Peyer's patch (tissue), 4 donors: ENCODE results near the gene S100A7. TPM values are rescaled to one million over a fixed set of nuclear protein-coding genes. Genes with fewer than 3 reads are reported as not detected.

Experiments
- DNase-seq, 3 donors: peaks; one replicate each; pipeline ENCODE4 v3.0.0-alpha.2; 2017 to 2019
- H3K27ac ChIP-seq, 4 donors: fragments of 200-600 bp; sonication (generic); one replicate each; pipeline ENCODE4 v1.5.1; 2016 to 2019
- H3K27me3 ChIP-seq, 2 donors: fragments of 200-600 bp; sonication (generic); one replicate each; pipeline ENCODE4 v1.5.1; 2019
- H3K36me3 ChIP-seq, 3 donors: fragments of 200-600 bp; sonication (generic); one replicate each; pipeline ENCODE4 v1.5.1; 2016 to 2019
- H3K4me1 ChIP-seq, 4 donors: fragments of 200-600 bp; sonication (generic); one replicate each; pipeline ENCODE4 v1.5.1; 2016 to 2019
- H3K4me3 ChIP-seq, 4 donors: fragments of 200-600 bp; sonication (generic); 1 replicate in 3 of 4; 2 replicates in 1 of 4; pipeline ENCODE4 v1.5.1; 2016 to 2019; ENCODE audit warnings: mild to moderate bottlenecking in 1 of 4
- H3K9me3 ChIP-seq, 4 donors: fragments of 200-600 bp; sonication (generic); one replicate each; pipeline ENCODE4 v1.5.1; 2016 to 2019; ENCODE audit warnings: mild to moderate bottlenecking in 1 of 4
- CTCF ChIP-seq, 6 experiments: fragments of 450-650 bp in 4 of 6; fragments of 200-600 bp in 2 of 6; sonication (generic) in 1 of 6; IDR thresholded peaks; one replicate each; pipeline ENCODE4 v1.5.1; 2017 to 2019; ENCODE audit warnings: antibody characterized with exemption in 6 of 6, mild to moderate bottlenecking in 3 of 6, moderate library complexity in 1 of 6
- POLR2A ChIP-seq, 2 donors: fragments of 450-650 bp; IDR thresholded peaks; one replicate each; pipeline ENCODE4 v1.5.1; 2017; ENCODE audit warnings: antibody characterized with exemption in 2 of 2, mild to moderate bottlenecking in 2 of 2, moderate library complexity in 2 of 2
- total RNA-seq, 4 donors: library from RNA; depleted of rRNA; stranded (reverse); fragments of >200 nt; gene quantifications; one replicate each; pipeline ENCODE4 v1.1.0, GENCODE V29; 2016

S100A7 gene
- total RNA-seq, 4 donors from 2014 or later, result not detected

DNA sequence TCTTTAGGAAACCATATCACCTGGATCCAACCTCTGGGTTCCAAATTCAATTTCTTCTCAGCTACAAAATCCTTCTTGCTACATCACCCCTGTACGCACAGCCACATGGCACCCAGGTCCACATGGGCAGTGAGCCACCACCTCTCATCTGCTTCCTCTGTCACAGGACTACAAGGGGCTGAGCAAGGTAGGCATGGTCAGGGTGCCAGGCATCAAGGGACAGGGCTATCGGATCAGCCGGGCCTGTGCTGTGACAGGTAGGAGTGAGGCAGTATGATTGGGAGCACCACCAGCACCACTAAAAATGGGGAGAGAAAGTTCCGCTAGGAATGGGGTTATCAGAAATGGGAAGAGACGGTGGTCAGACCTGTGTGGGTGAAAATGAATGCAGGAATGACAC lies 45.9 kb upstream of the S100A7 start:
- no peak for DNase-seq
- H3K4me3 ChIP-seq, result no peak overlapping the region
- TF ChIP-seq POLR2A (IDR thresholded peaks at IDR 0.05), result no peak
- no peak for TF ChIP-seq CTCF (IDR thresholded peaks at IDR 0.05)
- H3K27me3 ChIP-seq, result no peaks in the 10 kb centered on the region
- H3K4me1 ChIP-seq, result peaks cover 0 to 10% (median 0%) of the 10 kb centered on the region in 4 donors
- no peaks in the 10 kb centered on the region for H3K9me3 ChIP-seq
- no peaks in the 10 kb centered on the region for H3K36me3 ChIP-seq
- peak overlapping the region in 3 of 4 donors; percentile 49 to 72 (median 51) for H3K27ac ChIP-seq

DNA sequence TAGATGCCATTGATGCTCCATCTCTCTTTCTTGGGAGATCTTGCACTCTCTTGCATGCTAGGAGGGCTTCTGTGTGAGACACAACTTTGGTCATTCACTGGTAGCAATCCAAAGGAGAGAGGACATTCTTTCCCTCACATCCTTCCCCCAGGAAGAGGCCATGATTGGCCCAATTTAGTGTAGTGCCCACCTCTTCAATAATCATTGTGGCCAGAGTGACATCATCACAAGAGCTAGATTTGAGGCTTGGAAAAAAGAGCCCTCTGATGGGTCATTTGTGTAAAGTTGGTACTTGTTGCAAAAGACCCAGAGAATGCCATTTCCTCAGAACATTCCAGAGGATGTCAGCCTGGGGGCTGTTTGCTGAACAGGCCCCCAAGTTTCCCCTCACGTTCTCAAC lies 45.1 kb upstream of the S100A7 start:
- no peaks in the 10 kb centered on the region for H3K9me3 ChIP-seq
- H3K4me3 ChIP-seq, result no peak overlapping the region
- H3K27me3 ChIP-seq, result no peaks in the 10 kb centered on the region
- H3K4me1 ChIP-seq, result peaks cover 0 to 10% (median 0%) of the 10 kb centered on the region in 4 donors
- no peak for DNase-seq
- no peak for TF ChIP-seq CTCF (IDR thresholded peaks at IDR 0.05)
- H3K36me3 ChIP-seq, result no peaks in the 10 kb centered on the region
- peak overlapping the region in 1 of 4 donors; percentile 72 for H3K27ac ChIP-seq

DNA sequence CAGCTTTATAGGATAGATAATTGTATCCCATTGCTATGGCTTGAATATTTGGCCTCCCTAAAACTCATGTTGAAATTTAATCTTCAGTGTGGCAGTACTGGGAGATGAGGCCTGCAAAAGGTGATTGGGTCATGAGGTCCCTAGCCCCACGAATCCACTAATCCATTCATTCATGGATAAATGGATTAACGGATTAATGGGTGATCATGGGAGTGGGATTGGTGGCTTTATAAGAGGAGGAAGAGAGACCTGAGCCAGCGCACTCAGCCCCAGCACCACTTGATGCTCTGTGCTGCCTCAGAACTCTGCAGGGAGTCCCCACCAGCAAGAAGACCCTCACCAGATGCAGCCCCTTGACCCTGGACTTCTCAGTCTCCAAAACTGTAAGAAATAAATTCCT lies 43.3 kb upstream of the S100A7 start:
- H3K27me3 ChIP-seq, result no peaks in the 10 kb centered on the region
- DNase-seq, result no peak

GRCh38 chr1:153498746-153499145 lies 38.3 kb upstream of the S100A7 start:
- no peak for DNase-seq
- no peaks in the 10 kb centered on the region for H3K27me3 ChIP-seq

More for the DNA sequence above, 43.3 kb upstream of the S100A7 start:
- no peaks in the 10 kb centered on the region for H3K9me3 ChIP-seq
- H3K36me3 ChIP-seq, result no peaks in the 10 kb centered on the region
- TF ChIP-seq CTCF (IDR thresholded peaks at IDR 0.05), result no peak
- no peak for TF ChIP-seq POLR2A (IDR thresholded peaks at IDR 0.05)
- H3K27ac ChIP-seq, result no peak overlapping the region
- no peak overlapping the region for H3K4me3 ChIP-seq
- peaks cover 0 to 10% (median 0%) of the 10 kb centered on the region in 4 donors for H3K4me1 ChIP-seq

DNA sequence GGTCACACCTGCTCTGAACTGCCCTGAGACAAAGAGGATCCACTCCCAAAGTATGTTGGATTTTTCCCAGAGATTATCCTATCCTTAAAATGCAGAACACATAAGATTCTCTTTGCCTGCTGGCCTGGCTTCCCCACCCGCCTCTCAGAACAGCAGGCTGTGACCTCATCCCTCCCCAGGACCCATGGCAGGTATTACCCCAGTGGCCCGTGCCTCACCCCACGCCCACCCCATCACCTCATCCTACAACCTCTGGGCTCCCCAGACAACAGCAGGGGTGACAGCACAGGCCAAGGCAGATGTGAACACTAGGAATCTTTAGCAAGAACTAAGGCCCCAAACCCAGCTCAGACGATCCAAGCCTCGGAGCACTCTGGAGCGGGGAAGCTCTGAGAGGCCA lies 35.1 kb upstream of the S100A7 start:
- Histone ChIP-seq H3K4me3 (no peak overlapping the region), H3K9me3 (no peaks in the 10 kb centered on the region), H3K4me1 (no peaks in the 10 kb centered on the region), H3K27me3 (no peaks in the 10 kb centered on the region), H3K27ac (no peak overlapping the region), H3K36me3 (no peaks in the 10 kb centered on the region)
- no peak for DNase-seq
- TF ChIP-seq POLR2A (IDR thresholded peaks at IDR 0.05) (no peak), CTCF (IDR thresholded peaks at IDR 0.05) (no peak)

More at GRCh38 chr1:153498746-153499145, 38.3 kb upstream of the S100A7 start:
- H3K27ac ChIP-seq, result no peak overlapping the region
- TF ChIP-seq POLR2A (IDR thresholded peaks at IDR 0.05) (no peak), CTCF (IDR thresholded peaks at IDR 0.05) (no peak)
- no peaks in the 10 kb centered on the region for H3K36me3 ChIP-seq
- no peaks in the 10 kb centered on the region for H3K9me3 ChIP-seq
- H3K4me3 ChIP-seq, result no peak overlapping the region
- H3K4me1 ChIP-seq, result no peaks in the 10 kb centered on the region

DNA sequence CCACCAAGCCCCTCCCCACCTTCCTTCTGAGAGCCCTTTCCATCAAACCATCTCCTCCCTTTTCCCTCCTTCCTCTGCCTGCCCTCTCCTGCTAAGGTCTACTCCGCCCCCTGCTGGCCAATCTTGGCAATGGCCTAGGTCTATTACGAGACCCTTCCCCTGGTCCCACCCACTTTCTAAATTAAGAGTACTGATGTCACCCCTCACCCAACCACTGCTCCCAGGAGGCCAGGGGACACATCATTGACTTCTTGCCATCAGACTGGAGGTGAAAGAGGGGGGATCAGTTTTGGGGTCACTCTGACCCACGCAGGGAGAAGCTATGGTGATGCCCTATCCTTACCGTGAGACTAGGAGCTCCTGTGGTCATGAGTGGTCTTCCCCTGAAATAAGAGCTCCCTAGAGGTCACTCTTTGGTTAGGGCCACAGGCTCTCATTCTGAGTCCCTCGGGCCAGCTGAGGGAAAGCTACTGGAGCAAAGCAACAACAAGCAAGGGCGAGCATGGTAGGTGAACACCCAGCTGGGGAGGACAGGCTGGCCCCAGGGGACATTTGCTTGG lies 34.6 kb upstream of the S100A7 start:
- no peak overlapping the region for H3K27ac ChIP-seq
- peak; percentile 73 to 84 (median 77) for DNase-seq
- H3K36me3 ChIP-seq, result no peaks in the 10 kb centered on the region
- H3K27me3 ChIP-seq, result no peaks in the 10 kb centered on the region
- no peaks in the 10 kb centered on the region for H3K4me1 ChIP-seq
- no peak overlapping the region for H3K4me3 ChIP-seq
- TF ChIP-seq CTCF (IDR thresholded peaks at IDR 0.05), result peak; percentile 67 to 87 (median 84)
- no peak for TF ChIP-seq POLR2A (IDR thresholded peaks at IDR 0.05)
- H3K9me3 ChIP-seq, result no peaks in the 10 kb centered on the region
